Naive thymus-derived CD4-positive, alpha-beta T cell (primary cell): ENCODE data around the gene KRT24. TPM values are rescaled to one million over a fixed set of nuclear protein-coding genes. Genes with fewer than 3 reads are reported as not detected.

Experiments
- ATAC-seq: fragments of 150-1000 bp; cut with Tn5 transposase; 2 replicates; pipeline ENCODE4 v1.10.0; 2021; ENCODE audit warnings: mild to moderate bottlenecking, moderate library complexity
- CTCF ChIA-PET: fragments of 350-600 bp; sonication (Branson Sonifier 250); formaldehyde crosslinking; loops from one replicate; lab custom pipeline; 2021; ENCODE audit warnings: antibody characterized with exemption; lab: Charles Lee
- POLR2A ChIA-PET: fragments of 350-600 bp; sonication (Branson Sonifier 250); formaldehyde crosslinking; loops from one replicate; lab custom pipeline; 2021; ENCODE audit warnings: antibody characterized with exemption, inconsistent platforms; lab: Charles Lee
- DNase-seq, 9 donors: peaks; one replicate each; pipeline versions ENCODE4 v3.0.0 to v3.0.0-alpha.2; 2020 to 2022; ENCODE audit warnings: mixed read lengths in 1 of 9
- H3K27ac ChIP-seq: one replicate; pipeline ENCODE4 v1.7.0; 2013; ENCODE audit warnings: mild to moderate bottlenecking, low read depth, low read length, moderate library complexity
- H3K27me3 ChIP-seq, 2 donors: one replicate each; pipeline ENCODE4 v1.7.0; 2013; ENCODE audit warnings: low read length in 2 of 2, mild to moderate bottlenecking in 2 of 2, moderate library complexity in 2 of 2; ENCODE audit not compliant: control insufficient read depth in 2 of 2, insufficient read depth in 2 of 2
- H3K36me3 ChIP-seq, 3 experiments: 1 replicate in 2 of 3; 2 replicates in 1 of 3; pipeline ENCODE4 v1.7.0; 2013; ENCODE audit warnings: low read length in 3 of 3, mild to moderate bottlenecking in 3 of 3, moderate library complexity in 1 of 3; ENCODE audit not compliant: insufficient read depth in 3 of 3, control insufficient read depth in 2 of 3
- H3K4me1 ChIP-seq, 2 donors: one replicate each; pipeline ENCODE4 v1.7.0; 2013; ENCODE audit warnings: low read length in 2 of 2, mild to moderate bottlenecking in 2 of 2, moderate library complexity in 1 of 2; ENCODE audit not compliant: control insufficient read depth in 2 of 2, insufficient read depth in 2 of 2
- H3K4me3 ChIP-seq: 2 replicates; pipeline ENCODE4 v1.7.0; 2013; ENCODE audit warnings: mild to moderate bottlenecking, low read length
- H3K9me3 ChIP-seq, 3 experiments: 1 replicate in 2 of 3; 2 replicates in 1 of 3; pipeline ENCODE4 v1.7.0; 2013; ENCODE audit warnings: low read length in 3 of 3; ENCODE audit not compliant: control insufficient read depth in 2 of 3
- H3K27ac Mint-ChIP-seq, 9 donors: one replicate each; pipeline ENCODE4 v1.8.0; 2020 to 2022; ENCODE audit warnings: mixed read lengths in 9 of 9, mild to moderate bottlenecking in 8 of 9, moderate library complexity in 5 of 9, inconsistent platforms in 2 of 9
- H3K27me3 Mint-ChIP-seq, 5 donors: one replicate each; pipeline ENCODE4 v1.8.0; 2021 to 2022; ENCODE audit warnings: mixed read lengths in 5 of 5, mild to moderate bottlenecking in 1 of 5
- H3K36me3 Mint-ChIP-seq, 5 donors: one replicate each; pipeline ENCODE4 v1.8.0; 2020 to 2022; ENCODE audit warnings: mixed read lengths in 5 of 5, mild to moderate bottlenecking in 3 of 5, inconsistent platforms in 1 of 5
- H3K4me1 Mint-ChIP-seq, 7 donors: one replicate each; pipeline ENCODE4 v1.8.0; 2020 to 2022; ENCODE audit warnings: mixed read lengths in 7 of 7, mild to moderate bottlenecking in 3 of 7, inconsistent platforms in 1 of 7
- H3K4me3 Mint-ChIP-seq, 10 donors: one replicate each; pipeline ENCODE4 v1.8.0; 2020 to 2022; ENCODE audit warnings: mild to moderate bottlenecking in 10 of 10, mixed read lengths in 10 of 10, moderate library complexity in 6 of 10, inconsistent platforms in 2 of 10
- H3K9me3 Mint-ChIP-seq, 11 donors: one replicate each; pipeline ENCODE4 v1.8.0; 2020 to 2022; ENCODE audit warnings: mixed read lengths in 11 of 11, mild to moderate bottlenecking in 4 of 11, inconsistent platforms in 1 of 11, moderate library complexity in 1 of 11
- intact Hi-C, 2 donors: fragments of 100-400 bp; cut with micrococcal nuclease; formaldehyde crosslinking; loops; one replicate each; pipeline ENCODE4 v1.15.1; 2023
- polyA plus RNA-seq, 2 donors: library from polyadenylated mRNA; unstranded; fragments of 300-500 nt; fragmentation: Illumina TruSeq; gene quantifications; one replicate each; pipeline ENCODE4 v1.2.3, GENCODE V29; 2021
- total RNA-seq, 6 experiments: library from RNA in 5 of 6; stranded (reverse) in 5 of 6; gene quantifications; 1 replicate in 5 of 6; 2 replicates in 1 of 6; pipeline ENCODE4 v1.2.3 and lab custom pipeline; 2021 to 2026

The KRT24 gene
- total and polyA plus RNA-seq, 7 experiments from 2014 or later = not detected

DNA sequence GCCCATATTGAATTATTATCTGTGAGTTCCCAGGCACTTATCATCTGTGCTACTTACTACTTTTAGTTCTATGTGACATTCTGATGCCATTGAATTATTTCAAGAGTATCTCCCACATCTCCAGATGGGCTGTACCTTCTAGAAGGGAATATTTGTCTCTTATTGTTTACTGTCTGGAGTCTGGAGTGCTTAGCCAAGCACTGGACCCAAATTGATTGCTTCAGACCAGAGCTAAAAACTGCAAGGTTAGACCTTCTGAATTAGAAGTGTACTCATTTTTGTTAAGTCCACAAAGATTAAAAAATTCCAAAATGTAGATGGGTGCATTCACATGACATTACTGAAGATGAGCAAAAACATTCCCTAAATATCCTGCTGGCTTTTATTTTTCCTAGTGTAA, 22.6 kb downstream of the KRT24 start:
- Mint-ChIP-seq H3K4me3 (no peak overlapping the region), H3K4me1 (peaks cover 0 to 2% (median 0%) of the 10 kb centered on the region in 7 donors), H3K27me3 (peaks cover 18 to 60% (median 46%) of the 10 kb centered on the region in 5 donors), H3K9me3 (peaks cover 0 to 1% (median 0%) of the 10 kb centered on the region in 11 donors), H3K27ac (no peak overlapping the region), H3K36me3 (no peaks in the 10 kb centered on the region)
- intact Hi-C loops = no loop called here
- Histone ChIP-seq H3K27ac (no peak overlapping the region), H3K4me1 (no peaks in the 10 kb centered on the region), H3K9me3 (no peaks in the 10 kb centered on the region), H3K27me3 (no peaks in the 10 kb centered on the region), H3K36me3 (no peaks in the 10 kb centered on the region), H3K4me3 (no peak overlapping the region)
- POLR2A ChIA-PET = interaction anchor here (0.9 kb wide), 1 partner anchor 34 kb away, joined by 3 read pairs; the partner anchor contains the start of gene SMARCE1
- CTCF ChIA-PET = interaction anchor here (1.3 kb wide), 1 partner anchor 982 kb away, joined by 3 read pairs; no protein-coding TSS in a partner anchor
- DNase-seq (no peak), ATAC-seq (no peak)

GRCh38 chr17:40679523-40679907, 24.0 kb downstream of the KRT24 start:
- no peaks in the 10 kb centered on the region for H3K4me1 ChIP-seq
- peaks cover 0 to 1% (median 0%) of the 10 kb centered on the region in 11 donors for H3K9me3 Mint-ChIP-seq
- H3K4me1 Mint-ChIP-seq = peaks cover 0 to 2% (median 0%) of the 10 kb centered on the region in 7 donors
- peaks cover 18 to 69% (median 47%) of the 10 kb centered on the region in 5 donors for H3K27me3 Mint-ChIP-seq
- POLR2A ChIA-PET = interaction anchor here (0.6 kb wide), 1 partner anchor 8 kb away, joined by 3 read pairs; no protein-coding TSS in a partner anchor
- no peaks in the 10 kb centered on the region for H3K27me3 ChIP-seq
- intact Hi-C loops = no loop called here
- DNase-seq = no peak
- CTCF ChIA-PET = interaction anchor here (0.6 kb wide), 1 partner anchor 190 kb away, joined by 3 read pairs; no protein-coding TSS in a partner anchor
- H3K27ac ChIP-seq = no peak overlapping the region
- H3K27ac Mint-ChIP-seq = no peak overlapping the region
- no peaks in the 10 kb centered on the region for H3K9me3 ChIP-seq
- H3K4me3 Mint-ChIP-seq = no peak overlapping the region
- H3K36me3 Mint-ChIP-seq = no peaks in the 10 kb centered on the region
- H3K4me3 ChIP-seq = no peak overlapping the region
- H3K36me3 ChIP-seq = no peaks in the 10 kb centered on the region
- no peak for ATAC-seq

- Mint-ChIP-seq H3K36me3 (no peaks in the 10 kb centered on the region), H3K27ac (no peak overlapping the region), H3K27me3 (peaks cover 18 to 73% (median 47%) of the 10 kb centered on the region in 5 donors), H3K9me3 (peaks cover 0 to 1% (median 0%) of the 10 kb centered on the region in 11 donors), H3K4me1 (peaks cover 0 to 2% (median 0%) of the 10 kb centered on the region in 7 donors), H3K4me3 (no peak overlapping the region)
- CTCF ChIA-PET = no interaction called here
- H3K4me3 ChIP-seq = no peak overlapping the region
- POLR2A ChIA-PET = interaction anchor here (0.6 to 1.0 kb wide), 2 partner anchors 8 to 10 kb away, joined by 3 to 4 read pairs; no protein-coding TSS in a partner anchor
- ATAC-seq (no peak), DNase-seq (no peak)
- intact Hi-C loops = no loop called here
- H3K9me3 ChIP-seq = no peaks in the 10 kb centered on the region
- no peaks in the 10 kb centered on the region for H3K36me3 ChIP-seq
- no peaks in the 10 kb centered on the region for H3K4me1 ChIP-seq
- no peak overlapping the region for H3K27ac ChIP-seq
- no peaks in the 10 kb centered on the region for H3K27me3 ChIP-seq
Observed at GRCh38 chr17:40678902-40679522, 24.5 kb downstream of the KRT24 start.

DNA sequence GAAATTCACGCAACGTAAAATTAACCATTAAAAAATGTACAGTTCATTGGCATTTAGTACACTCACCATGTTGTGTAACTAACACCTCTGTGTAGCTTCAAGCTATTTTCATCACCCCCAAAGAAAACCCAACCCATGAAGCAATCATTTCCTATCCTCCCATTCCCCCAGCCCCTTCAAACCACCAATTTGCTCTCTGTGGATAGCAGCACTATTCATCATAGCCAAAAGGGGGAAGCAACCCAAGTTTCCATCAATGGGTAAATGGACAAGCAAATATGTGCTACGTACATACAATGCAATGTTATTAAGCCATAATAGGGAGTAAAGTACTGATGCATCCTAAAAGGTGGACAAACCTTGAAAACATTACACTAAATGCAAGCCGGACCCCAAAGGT, 27.6 kb downstream of the KRT24 start:
- intact Hi-C loops = no loop called here
- ChIA-PET POLR2A (no interaction called here), CTCF (interaction anchor here (1.2 kb wide), 1 partner anchor 53 kb away, joined by 3 read pairs; no protein-coding TSS in a partner anchor)
- Mint-ChIP-seq H3K27me3 (peaks cover 15 to 69% (median 36%) of the 10 kb centered on the region in 5 donors), H3K4me1 (peaks cover 0 to 2% (median 0%) of the 10 kb centered on the region in 7 donors), H3K27ac (no peak overlapping the region), H3K36me3 (no peaks in the 10 kb centered on the region), H3K4me3 (no peak overlapping the region), H3K9me3 (peaks cover 0 to 1% (median 0%) of the 10 kb centered on the region in 11 donors)
- H3K27me3 ChIP-seq = no peaks in the 10 kb centered on the region
- H3K9me3 ChIP-seq = no peaks in the 10 kb centered on the region
- ATAC-seq = no peak
- no peaks in the 10 kb centered on the region for H3K36me3 ChIP-seq
- DNase-seq = no peak
- no peak overlapping the region for H3K27ac ChIP-seq
- no peaks in the 10 kb centered on the region for H3K4me1 ChIP-seq
- no peak overlapping the region for H3K4me3 ChIP-seq

DNA sequence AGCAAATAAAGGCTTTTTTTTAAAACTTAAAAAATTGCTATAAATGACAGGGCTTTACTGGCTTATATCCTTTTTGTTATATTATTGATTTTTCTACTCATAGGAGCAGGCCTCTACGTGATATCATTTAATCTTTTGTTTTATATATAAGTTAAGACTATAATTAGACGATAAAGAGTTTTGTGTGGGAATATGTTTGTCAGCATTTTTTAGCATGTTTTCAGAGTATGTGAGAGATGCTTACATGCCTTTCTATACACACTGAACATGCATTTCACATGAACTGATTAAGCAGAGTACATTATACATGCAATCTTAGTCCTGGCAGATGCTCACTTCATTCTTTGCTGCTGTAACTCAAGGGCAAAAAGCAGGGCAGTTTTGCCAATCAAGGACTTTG, 30.9 kb downstream of the KRT24 start:
- ATAC-seq = no peak
- Histone ChIP-seq H3K27me3 (no peaks in the 10 kb centered on the region), H3K9me3 (no peaks in the 10 kb centered on the region), H3K36me3 (no peaks in the 10 kb centered on the region), H3K27ac (no peak overlapping the region), H3K4me1 (no peaks in the 10 kb centered on the region), H3K4me3 (no peak overlapping the region)
- ChIA-PET CTCF (no interaction called here), POLR2A (interaction anchor here (0.6 kb wide), 1 partner anchor 40 kb away, joined by 4 read pairs; no protein-coding TSS in a partner anchor)
- peaks cover 0 to 1% (median 0%) of the 10 kb centered on the region in 11 donors for H3K9me3 Mint-ChIP-seq
- H3K4me1 Mint-ChIP-seq = no peaks in the 10 kb centered on the region
- H3K4me3 Mint-ChIP-seq = no peak overlapping the region
- DNase-seq = no peak
- no peaks in the 10 kb centered on the region for H3K36me3 Mint-ChIP-seq
- H3K27ac Mint-ChIP-seq = no peak overlapping the region
- H3K27me3 Mint-ChIP-seq = peaks cover 6 to 54% (median 25%) of the 10 kb centered on the region in 5 donors
- intact Hi-C loops = no loop called here

DNA sequence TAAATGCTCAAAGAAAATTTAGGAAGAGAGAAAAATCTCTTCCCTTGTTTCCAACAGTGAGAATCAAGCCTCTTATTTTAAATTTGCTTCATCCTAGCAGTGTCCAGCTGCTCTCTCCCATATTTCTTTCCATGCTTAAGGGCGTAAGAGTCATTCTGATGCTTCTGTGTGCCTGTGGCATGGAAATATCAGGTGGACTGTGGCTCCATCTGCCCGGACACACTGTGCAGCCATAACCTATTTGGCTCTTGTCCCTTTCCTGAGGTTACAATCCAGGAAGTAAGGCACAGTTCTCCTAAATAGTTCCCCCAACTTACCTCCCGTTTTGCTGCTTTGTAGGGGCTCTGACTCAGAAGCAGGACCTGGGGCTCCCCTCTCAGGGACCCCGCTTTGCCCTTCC, 32.3 kb downstream of the KRT24 start:
- Histone ChIP-seq H3K4me3 (no peak overlapping the region), H3K27ac (no peak overlapping the region), H3K27me3 (no peaks in the 10 kb centered on the region), H3K36me3 (no peaks in the 10 kb centered on the region), H3K9me3 (no peaks in the 10 kb centered on the region), H3K4me1 (no peaks in the 10 kb centered on the region)
- Mint-ChIP-seq H3K4me1 (no peaks in the 10 kb centered on the region), H3K27ac (no peak overlapping the region), H3K9me3 (no peaks in the 10 kb centered on the region), H3K27me3 (peaks cover under 1 to 46% (median 14%) of the 10 kb centered on the region in 5 donors), H3K36me3 (no peaks in the 10 kb centered on the region), H3K4me3 (no peak overlapping the region)
- DNase-seq = no peak
- CTCF ChIA-PET = no interaction called here
- no peak for ATAC-seq
- POLR2A ChIA-PET = interaction anchor here (0.6 kb wide), 1 partner anchor 8 kb away, joined by 3 read pairs; no protein-coding TSS in a partner anchor
- intact Hi-C loops = no loop called here
